Lung (tissue), 12 donors: ENCODE results near the gene KIF24. TPM values are rescaled to one million over a fixed set of nuclear protein-coding genes. Genes with fewer than 3 reads are reported as not detected.
A peak's percentile ranks its signal among the peaks of the same experiment; 100 is the strongest.

Experiments used
- ATAC-seq: fragments of 200-7000 bp; cut with Tn5 transposase; one replicate; pipeline ENCODE4 v1.9.1; 2020; ENCODE audit warnings: moderate number of reproducible peaks; ENCODE audit not compliant: insufficient read depth, low FRiP score
- DNase-seq, 3 donors: peaks; one replicate each; pipeline ENCODE4 v3.0.0-alpha.2; 2013 to 2017
- H3K27ac ChIP-seq, 2 donors: one replicate each; pipeline ENCODE4 v1.5.1; 2013; ENCODE audit warnings: mild to moderate bottlenecking in 2 of 2, moderate library complexity in 2 of 2, control low read depth in 1 of 2, inconsistent platforms in 1 of 2, low read depth in 1 of 2, low read length in 1 of 2
- H3K27me3 ChIP-seq, 3 donors: one replicate each; pipeline ENCODE4 v1.5.1; 2013; ENCODE audit warnings: low read length in 2 of 3; ENCODE audit not compliant: control insufficient read depth in 3 of 3, insufficient read depth in 3 of 3
- H3K36me3 ChIP-seq, 4 donors: one replicate each; pipeline ENCODE4 v1.5.1; 2013; ENCODE audit warnings: low read length in 4 of 4, mild to moderate bottlenecking in 1 of 4, moderate library complexity in 1 of 4; ENCODE audit not compliant: control insufficient read depth in 4 of 4, insufficient read depth in 4 of 4
- H3K4me1 ChIP-seq, 5 donors: one replicate each; pipeline ENCODE4 v1.5.1; 2013; ENCODE audit warnings: low read length in 5 of 5, mild to moderate bottlenecking in 2 of 5, moderate library complexity in 1 of 5; ENCODE audit not compliant: control insufficient read depth in 5 of 5, insufficient read depth in 5 of 5
- H3K4me3 ChIP-seq: one replicate; pipeline ENCODE4 v1.5.1; 2013; ENCODE audit warnings: mild to moderate bottlenecking, control low read depth, moderate library complexity
- H3K9ac ChIP-seq, 2 donors: one replicate each; pipeline ENCODE4 v1.5.1; 2013; ENCODE audit warnings: low read length in 2 of 2, control low read depth in 1 of 2; ENCODE audit not compliant: insufficient read depth in 1 of 2
- H3K9me3 ChIP-seq, 4 donors: one replicate each; pipeline ENCODE4 v1.5.1; 2013; ENCODE audit warnings: low read length in 3 of 4, mild to moderate bottlenecking in 1 of 4, moderate library complexity in 1 of 4; ENCODE audit not compliant: control insufficient read depth in 4 of 4, insufficient read depth in 3 of 4
- WGBS, 2 donors: extraction: QIAGEN DNeasy Blood & Tissue Kit; methylation state at CpG; one replicate each; pipeline ENCODE4 v1.1.7; 2013; 5-methylcytosine and 5-hydroxymethylcytosine counted together
- polyA plus RNA-seq, 2 donors: library from polyadenylated mRNA; stranded (reverse); fragments of 200-250 nt; gene quantifications; one replicate each; pipeline ENCODE4 v1.2.1, GENCODE V29; 2013
- total RNA-seq, 2 donors: library from RNA; depleted of rRNA in 1 of 2; stranded (reverse); fragments of >200 nt in 1 of 2; gene quantifications; one replicate each; pipeline ENCODE4 v1.2.1, GENCODE V29; 2014 to 2021
- TF ChIP-seq, protein P1 (sequence below): IDR thresholded peaks from 2 replicates; pipeline ENCODE4 v1.5.1; 2012; ENCODE audit warnings: mild to moderate bottlenecking; ENCODE audit errors: control extremely low read depth, extremely low read depth
- donor health status: control.
- donor health status: control.
- donor health status: Bipolar disorder and iron deficiency.
- donor health status: healthy.
- donor health status: DM: yes; HTN: yes; CAD: no.

Gene KIF24
- total and polyA plus RNA-seq, 4 donors: 0.63 to 4.3 (median 1.9) TPM

DNA sequence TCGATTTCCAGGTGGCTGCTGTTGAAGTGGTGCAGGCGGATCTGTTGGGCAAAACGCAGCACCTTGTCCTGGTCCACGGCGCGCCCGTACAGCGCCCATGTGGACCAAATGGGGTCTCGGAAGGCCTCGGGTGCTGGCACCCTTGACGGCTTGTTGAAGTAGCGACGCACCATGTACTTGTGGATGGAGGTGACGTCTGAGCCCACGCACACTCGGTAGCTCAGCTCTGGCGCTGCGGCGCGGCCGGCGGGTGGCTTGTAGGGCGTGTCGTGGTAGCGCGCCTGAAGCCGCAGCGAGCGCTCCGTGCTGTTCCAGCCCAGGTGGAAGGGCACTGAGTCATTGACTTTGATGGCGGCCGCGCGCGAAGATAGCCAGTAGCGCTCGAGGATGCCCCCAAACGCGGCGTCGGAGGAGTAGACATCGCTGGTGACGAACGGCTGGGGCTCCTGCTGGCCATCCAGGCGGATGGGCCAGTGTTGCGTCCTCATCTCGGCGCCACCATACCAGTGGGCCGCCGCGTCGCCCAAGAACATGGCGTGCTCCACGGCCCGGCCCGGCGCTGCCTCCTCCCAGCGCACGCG is 42.9 kb upstream of the KIF24 start:
- no peak for DNase-seq
- H3K4me3 ChIP-seq: no peak overlapping the region

DNA sequence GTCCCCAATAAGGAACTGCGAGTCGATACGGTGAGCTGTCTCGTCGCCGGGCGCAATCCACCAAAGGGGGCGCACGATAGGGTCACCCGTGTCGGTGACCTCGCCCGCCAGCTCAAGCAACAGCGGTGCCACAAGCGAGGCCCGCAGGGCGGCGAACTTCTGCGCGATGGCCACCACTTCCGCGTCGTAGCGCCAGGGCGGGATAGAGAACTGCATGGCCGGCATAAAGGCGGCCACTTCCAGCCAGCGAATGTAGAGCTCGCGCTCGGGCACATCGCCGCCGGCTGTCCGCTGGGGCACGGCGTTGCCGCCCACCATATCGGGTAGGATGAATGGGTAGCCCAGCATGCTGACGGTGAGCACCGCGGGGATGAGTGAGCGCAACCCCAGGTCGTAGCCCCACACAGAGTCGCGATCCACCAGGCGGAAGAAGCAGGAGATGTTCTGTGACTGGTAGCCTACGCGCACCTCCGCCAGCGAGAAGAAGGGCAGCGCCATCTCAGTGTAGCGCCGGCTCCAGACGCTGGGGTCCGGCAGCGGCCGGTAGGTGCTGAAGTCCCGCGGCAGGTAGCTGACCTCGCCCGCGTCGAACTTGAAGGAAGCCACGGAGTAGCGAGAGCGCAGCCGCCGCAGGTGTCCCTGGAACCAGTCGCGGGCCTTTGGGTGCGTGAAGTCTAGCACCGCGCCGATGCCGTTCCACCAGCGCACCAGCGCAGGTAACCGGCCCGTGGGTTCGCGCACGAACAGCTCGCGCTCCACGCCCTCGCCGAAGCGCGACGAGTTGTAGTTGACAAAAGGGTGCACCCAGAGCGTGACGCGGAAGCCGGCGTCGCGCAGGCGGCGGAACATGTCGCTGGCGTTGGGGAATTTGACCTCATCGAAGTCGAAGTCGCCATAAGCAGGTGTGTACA is 42.2 kb upstream of the KIF24 start:
- DNase-seq: peak in 2 of 3 donors; percentile 13 to 21
- no peak overlapping the region for H3K9ac ChIP-seq
- ATAC-seq: no peak
- peaks cover 0 to 6% (median 4%) of the 10 kb centered on the region in 5 donors for H3K4me1 ChIP-seq
- peaks cover 0 to 49% (median 29%) of the 10 kb centered on the region in 3 donors for H3K27me3 ChIP-seq
- peaks cover 0 to 2% (median 0%) of the 10 kb centered on the region in 4 donors for H3K36me3 ChIP-seq
- no peak overlapping the region for H3K4me3 ChIP-seq
- H3K27ac ChIP-seq: no peak overlapping the region
- peaks cover 0 to 9% (median 0%) of the 10 kb centered on the region in 4 donors for H3K9me3 ChIP-seq
- 80 to 82% methylated on average over 104 to 105 of the region's 105 CpGs for WGBS, 2 donors
- TF ChIP-seq, protein P1, sequence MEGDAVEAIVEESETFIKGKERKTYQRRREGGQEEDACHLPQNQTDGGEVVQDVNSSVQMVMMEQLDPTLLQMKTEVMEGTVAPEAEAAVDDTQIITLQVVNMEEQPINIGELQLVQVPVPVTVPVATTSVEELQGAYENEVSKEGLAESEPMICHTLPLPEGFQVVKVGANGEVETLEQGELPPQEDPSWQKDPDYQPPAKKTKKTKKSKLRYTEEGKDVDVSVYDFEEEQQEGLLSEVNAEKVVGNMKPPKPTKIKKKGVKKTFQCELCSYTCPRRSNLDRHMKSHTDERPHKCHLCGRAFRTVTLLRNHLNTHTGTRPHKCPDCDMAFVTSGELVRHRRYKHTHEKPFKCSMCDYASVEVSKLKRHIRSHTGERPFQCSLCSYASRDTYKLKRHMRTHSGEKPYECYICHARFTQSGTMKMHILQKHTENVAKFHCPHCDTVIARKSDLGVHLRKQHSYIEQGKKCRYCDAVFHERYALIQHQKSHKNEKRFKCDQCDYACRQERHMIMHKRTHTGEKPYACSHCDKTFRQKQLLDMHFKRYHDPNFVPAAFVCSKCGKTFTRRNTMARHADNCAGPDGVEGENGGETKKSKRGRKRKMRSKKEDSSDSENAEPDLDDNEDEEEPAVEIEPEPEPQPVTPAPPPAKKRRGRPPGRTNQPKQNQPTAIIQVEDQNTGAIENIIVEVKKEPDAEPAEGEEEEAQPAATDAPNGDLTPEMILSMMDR: no peak

More for the DNA sequence above, 42.9 kb upstream of the KIF24 start:
- no peak for ATAC-seq
- Histone ChIP-seq H3K27ac (no peak overlapping the region), H3K4me1 (peaks cover 0 to 9% (median 4%) of the 10 kb centered on the region in 5 donors), H3K9ac (no peak overlapping the region), H3K36me3 (peaks cover 0 to 2% (median 0%) of the 10 kb centered on the region in 4 donors), H3K9me3 (peaks cover 0 to 9% (median 0%) of the 10 kb centered on the region in 4 donors), H3K27me3 (peaks cover 0 to 49% (median 29%) of the 10 kb centered on the region in 3 donors)
- 92% methylated on average over 60 of the region's 60 CpGs for WGBS, 2 donors
- TF ChIP-seq, protein P1: no peak

DNA sequence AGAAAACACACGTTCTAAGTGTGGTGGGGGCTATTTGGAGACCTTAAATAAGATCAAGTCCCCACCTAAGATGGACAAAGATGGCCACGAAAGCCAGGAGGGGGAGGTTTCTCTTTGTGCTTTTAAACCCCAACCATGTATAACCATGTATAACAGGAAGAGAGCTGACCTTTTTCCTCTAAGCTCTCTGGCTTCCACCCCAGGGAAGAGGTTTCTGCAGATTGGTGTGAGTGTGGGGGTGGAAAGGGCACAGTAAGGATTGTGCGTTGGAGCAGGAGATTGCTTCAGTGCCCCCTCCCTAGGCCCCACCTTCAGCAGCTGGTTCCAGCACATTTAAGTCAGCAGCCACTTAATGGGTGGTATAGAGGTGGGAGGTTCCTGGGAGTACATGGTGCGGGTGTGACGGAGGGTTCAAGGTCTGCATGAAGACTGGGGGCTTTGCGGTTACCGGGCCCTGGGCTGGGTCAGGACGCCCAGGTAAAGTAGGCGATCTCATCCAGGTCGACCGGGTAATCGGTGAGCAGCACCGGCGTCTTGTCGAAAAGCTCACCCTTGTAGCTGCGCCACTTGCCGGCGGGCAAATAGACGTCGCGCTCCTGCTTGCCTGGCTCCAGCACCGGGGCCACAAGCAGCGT is 41.4 kb upstream of the KIF24 start:
- peaks cover 0 to 2% (median 0%) of the 10 kb centered on the region in 4 donors for H3K36me3 ChIP-seq
- DNase-seq (no peak), ATAC-seq (no peak)
- TF ChIP-seq, protein P1: no peak
- no peak overlapping the region for H3K4me3 ChIP-seq
- H3K4me1 ChIP-seq: peaks cover 0 to under 1% (median 0%) of the 10 kb centered on the region in 5 donors
- peaks cover 0 to 9% (median 0%) of the 10 kb centered on the region in 4 donors for H3K9me3 ChIP-seq
- H3K9ac ChIP-seq: no peak overlapping the region
- no peak overlapping the region for H3K27ac ChIP-seq
- peaks cover 0 to 42% (median 21%) of the 10 kb centered on the region in 3 donors for H3K27me3 ChIP-seq
- WGBS, 2 donors: 83 to 86% methylated on average over 23 of the region's 23 CpGs
